ENCODE data around the gene UFSP1. TPM values are rescaled to one million over a fixed set of nuclear protein-coding genes. Genes with fewer than 3 reads are reported as not detected.

Gene UFSP1
- polyA plus RNA-seq, 1 donor from 2014 or later, result 2.4 TPM

- Histone ChIP-seq H3K27ac (ENCODE audit: low read length) (no peak overlapping the region), H3K9me3 (ENCODE audit: low read length) (no peaks in the 10 kb centered on the region), H3F3A (ENCODE audit: insufficient read depth, low read length, poor library complexity, severe bottlenecking) (no peaks in the 10 kb centered on the region), H3K9ac (ENCODE audit: low read length) (peak overlapping the region; percentile 82), H2AFZ (ENCODE audit: low read depth, low read length) (no peak overlapping the region), H3K4me2 (ENCODE audit: low read length) (peak overlapping the region; percentile 70), H4K20me1 (ENCODE audit: insufficient read depth) (no peaks in the 10 kb centered on the region), H3K79me2 (replicated peaks; ENCODE audit: insufficient read depth, low read length) (no peaks in the 10 kb centered on the region), H3K27me3 (ENCODE audit: insufficient read depth, low read depth, low read length) (peaks cover 4% of the 10 kb centered on the region), H3K9me2 (ENCODE audit: insufficient read depth, low read length) (no peaks in the 10 kb centered on the region), H3K36me3 (ENCODE audit: insufficient read depth, low read length) (peaks cover 18% of the 10 kb centered on the region), H3K4me3 (ENCODE audit: low read length) (peak overlapping the region; percentile 90)
- TF ChIP-seq POLR2AphosphoS5 (IDR thresholded peaks at IDR 0.05) (peak; percentile 12), EP300 (conservative IDR thresholded peaks at IDR 0.05; ENCODE audit: poor library complexity, severe bottlenecking) (no peak), SMC3 (conservative IDR thresholded peaks at IDR 0.05; ENCODE audit: poor library complexity) (no peak), REST (IDR thresholded peaks at IDR 0.05; ENCODE audit: borderline replicate concordance) (no peak), RAD21 (conservative IDR thresholded peaks at IDR 0.05) (no peak), TAF1 (IDR thresholded peaks at IDR 0.05; ENCODE audit: low read depth) (no peak), EZH2 (IDR thresholded peaks at IDR 0.05; ENCODE audit: borderline replicate concordance, insufficient read depth, low read length, poor library complexity, severe bottlenecking) (no peak), MXI1 (conservative IDR thresholded peaks at IDR 0.05; ENCODE audit: poor library complexity, severe bottlenecking) (no peak)
- TF ChIP-seq, protein P1, sequence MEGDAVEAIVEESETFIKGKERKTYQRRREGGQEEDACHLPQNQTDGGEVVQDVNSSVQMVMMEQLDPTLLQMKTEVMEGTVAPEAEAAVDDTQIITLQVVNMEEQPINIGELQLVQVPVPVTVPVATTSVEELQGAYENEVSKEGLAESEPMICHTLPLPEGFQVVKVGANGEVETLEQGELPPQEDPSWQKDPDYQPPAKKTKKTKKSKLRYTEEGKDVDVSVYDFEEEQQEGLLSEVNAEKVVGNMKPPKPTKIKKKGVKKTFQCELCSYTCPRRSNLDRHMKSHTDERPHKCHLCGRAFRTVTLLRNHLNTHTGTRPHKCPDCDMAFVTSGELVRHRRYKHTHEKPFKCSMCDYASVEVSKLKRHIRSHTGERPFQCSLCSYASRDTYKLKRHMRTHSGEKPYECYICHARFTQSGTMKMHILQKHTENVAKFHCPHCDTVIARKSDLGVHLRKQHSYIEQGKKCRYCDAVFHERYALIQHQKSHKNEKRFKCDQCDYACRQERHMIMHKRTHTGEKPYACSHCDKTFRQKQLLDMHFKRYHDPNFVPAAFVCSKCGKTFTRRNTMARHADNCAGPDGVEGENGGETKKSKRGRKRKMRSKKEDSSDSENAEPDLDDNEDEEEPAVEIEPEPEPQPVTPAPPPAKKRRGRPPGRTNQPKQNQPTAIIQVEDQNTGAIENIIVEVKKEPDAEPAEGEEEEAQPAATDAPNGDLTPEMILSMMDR (IDR thresholded peaks at IDR 0.05; ENCODE audit: poor library complexity, severe bottlenecking), result no peak
Observed at GRCh38 chr7:100888291-100888987, 1.1 kb downstream of the UFSP1 start.

- Histone ChIP-seq H3K79me2 (replicated peaks; ENCODE audit: insufficient read depth, low read length) (no peaks in the 10 kb centered on the region), H3K9me3 (ENCODE audit: low read length) (no peaks in the 10 kb centered on the region), H3K9me2 (ENCODE audit: insufficient read depth, low read length) (no peaks in the 10 kb centered on the region), H2AFZ (ENCODE audit: low read depth, low read length) (no peak overlapping the region), H3F3A (ENCODE audit: insufficient read depth, low read length, poor library complexity, severe bottlenecking) (no peaks in the 10 kb centered on the region), H3K9ac (ENCODE audit: low read length) (no peak overlapping the region), H3K4me3 (ENCODE audit: low read length) (no peak overlapping the region), H4K20me1 (ENCODE audit: insufficient read depth) (no peaks in the 10 kb centered on the region), H3K27me3 (ENCODE audit: insufficient read depth, low read depth, low read length) (peaks cover 4% of the 10 kb centered on the region), H3K4me2 (ENCODE audit: low read length) (no peak overlapping the region), H3K36me3 (ENCODE audit: insufficient read depth, low read length) (peaks cover 18% of the 10 kb centered on the region), H3K27ac (ENCODE audit: low read length) (no peak overlapping the region)
- TF ChIP-seq, protein P1 (IDR thresholded peaks at IDR 0.05; ENCODE audit: poor library complexity, severe bottlenecking), result no peak
- no peak for TF ChIP-seq EZH2 (IDR thresholded peaks at IDR 0.05; ENCODE audit: borderline replicate concordance, insufficient read depth, low read length, poor library complexity, severe bottlenecking)
- TF ChIP-seq RAD21 (conservative IDR thresholded peaks at IDR 0.05), result no peak
- no peak for TF ChIP-seq POLR2AphosphoS5 (IDR thresholded peaks at IDR 0.05)
- TF ChIP-seq TAF1 (IDR thresholded peaks at IDR 0.05; ENCODE audit: low read depth), result no peak
Observed at GRCh38 chr7:100887516-100888290, 1.8 kb downstream of the UFSP1 start.
